MM.1S (cell line): Measurements from ENCODE around the gene HTR3B.

ENCODE experiments used
- EZH2 ChIP-seq: fragments of 300-600 bp; sonication (generic); optimal IDR thresholded peaks from 2 replicates; pipeline ENCODE3; 2017; ENCODE audit warnings: low read depth, mild to moderate bottlenecking, antibody characterized with exemption, low read length, mixed read lengths
- EZH2phosphoT487 ChIP-seq: fragments of 300-600 bp; sonication (generic); IDR thresholded peaks from 2 replicates; pipeline ENCODE4 v1.6.1; 2018; ENCODE audit warnings: antibody characterized with exemption, low read length
- TF ChIP-seq, protein P1 (sequence below): fragments of 300-600 bp; sonication (generic); IDR thresholded peaks from 2 replicates; pipeline ENCODE4 v1.5.1; 2016; ENCODE audit warnings: antibody characterized with exemption, low read length, mixed read lengths

DNA sequence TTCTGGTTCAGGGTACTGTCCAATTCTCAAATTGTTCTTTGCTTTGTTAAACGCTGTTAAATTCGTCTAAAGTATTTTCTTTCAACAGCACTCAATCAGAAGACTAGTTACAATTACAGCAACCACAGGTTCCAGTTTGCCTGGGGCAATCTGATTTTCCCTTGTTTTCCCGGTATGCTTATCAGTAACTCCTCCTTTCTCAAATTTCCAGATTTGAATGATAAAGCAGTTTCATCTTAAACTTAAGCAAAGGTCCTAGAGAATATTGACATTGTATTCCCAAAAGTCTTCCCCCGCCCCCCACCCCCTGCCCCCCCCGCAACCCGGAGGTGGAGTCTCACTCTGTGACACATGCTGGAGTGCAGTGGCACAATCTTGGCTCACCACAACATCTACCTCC is 18.7 kb upstream of the HTR3B start:
- TF ChIP-seq, protein P1, sequence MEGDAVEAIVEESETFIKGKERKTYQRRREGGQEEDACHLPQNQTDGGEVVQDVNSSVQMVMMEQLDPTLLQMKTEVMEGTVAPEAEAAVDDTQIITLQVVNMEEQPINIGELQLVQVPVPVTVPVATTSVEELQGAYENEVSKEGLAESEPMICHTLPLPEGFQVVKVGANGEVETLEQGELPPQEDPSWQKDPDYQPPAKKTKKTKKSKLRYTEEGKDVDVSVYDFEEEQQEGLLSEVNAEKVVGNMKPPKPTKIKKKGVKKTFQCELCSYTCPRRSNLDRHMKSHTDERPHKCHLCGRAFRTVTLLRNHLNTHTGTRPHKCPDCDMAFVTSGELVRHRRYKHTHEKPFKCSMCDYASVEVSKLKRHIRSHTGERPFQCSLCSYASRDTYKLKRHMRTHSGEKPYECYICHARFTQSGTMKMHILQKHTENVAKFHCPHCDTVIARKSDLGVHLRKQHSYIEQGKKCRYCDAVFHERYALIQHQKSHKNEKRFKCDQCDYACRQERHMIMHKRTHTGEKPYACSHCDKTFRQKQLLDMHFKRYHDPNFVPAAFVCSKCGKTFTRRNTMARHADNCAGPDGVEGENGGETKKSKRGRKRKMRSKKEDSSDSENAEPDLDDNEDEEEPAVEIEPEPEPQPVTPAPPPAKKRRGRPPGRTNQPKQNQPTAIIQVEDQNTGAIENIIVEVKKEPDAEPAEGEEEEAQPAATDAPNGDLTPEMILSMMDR, result no peak
- no peak for TF ChIP-seq EZH2
- TF ChIP-seq EZH2phosphoT487, result no peak
